Endothelial cell of umbilical vein (primary cell): ENCODE results near the gene DTX4. TPM values are rescaled to one million over a fixed set of nuclear protein-coding genes. Genes with fewer than 3 reads are reported as not detected.

ENCODE experiments used
- BruUV-seq: library from RNA; stranded (reverse); fragments of 400-500 nt; replicated peaks from 2 replicates; lab custom pipeline; 2021; lab: Mats Ljungman, UMichigan
- CTCF ChIA-PET: fragments of 300-600, 350-600 bp; sonication (Branson Sonifier 250); formaldehyde crosslinking; loops from one replicate; lab custom pipeline; 2021; ENCODE audit warnings: antibody characterized with exemption, inconsistent platforms; lab: Charles Lee
- POLR2A ChIA-PET: fragments of 300-600, 350-600 bp; sonication (Branson Sonifier 250); formaldehyde crosslinking; loops from one replicate; lab custom pipeline; 2021; ENCODE audit warnings: antibody characterized with exemption, inconsistent platforms; lab: Charles Lee
- DNase-seq: peaks from one replicate; pipeline ENCODE4 v3.0.0-alpha.2; 2011; ENCODE audit warnings: low read depth, low spot score
- FAIRE-seq: peaks from 2 replicates; lab custom pipeline; 2011; peaks lifted over from hg19 to GRCh38; lab: Jason Lieb, UNC
- H2AFZ ChIP-seq: 2 replicates; pipeline ENCODE4 v1.6.0; 2012; ENCODE audit warnings: low read depth, low read length, control low read depth, inconsistent platforms
- H3K27ac ChIP-seq: 2 replicates; pipeline ENCODE4 v1.5.1; 2011; ENCODE audit warnings: low read depth, mild to moderate bottlenecking, control low read depth, low read length, moderate library complexity; ENCODE audit not compliant: insufficient read depth
- H3K27me3 ChIP-seq, 2 experiments: 2 replicates each; pipeline versions ENCODE4 v1.6.0 to v1.6.1; 2011; ENCODE audit warnings: low read length in 2 of 2, mixed read lengths in 1 of 2; ENCODE audit not compliant: control insufficient read depth in 2 of 2, insufficient read depth in 2 of 2
- H3K36me3 ChIP-seq, 2 experiments: 2 replicates in 1 of 2; 3 replicates in 1 of 2; pipeline ENCODE4 v1.5.1; 2011; ENCODE audit warnings: low read length in 2 of 2, mild to moderate bottlenecking in 1 of 2, moderate library complexity in 1 of 2; ENCODE audit not compliant: control insufficient read depth in 2 of 2, insufficient read depth in 2 of 2; ENCODE audit errors: extremely low read depth in 1 of 2
- H3K4me1 ChIP-seq: 3 replicates; pipeline ENCODE4 v1.5.1; 2011; ENCODE audit warnings: mild to moderate bottlenecking, low read length; ENCODE audit not compliant: control insufficient read depth, insufficient read depth; ENCODE audit errors: extremely low read depth
- H3K4me2 ChIP-seq: 2 replicates; pipeline ENCODE4 v1.6.1; 2011; ENCODE audit warnings: low read length, control low read depth, mixed read lengths; ENCODE audit not compliant: insufficient read depth
- H3K4me3 ChIP-seq, 3 experiments: fragments of 200-600 bp in 1 of 3; sonication (generic), shearing (Covaris generic) in 1 of 3; replicated peaks in 1 of 3; 2 replicates each; pipeline ENCODE4 v1.5.1; 2011 to 2016; ENCODE audit warnings: control low read depth in 3 of 3, low read length in 3 of 3, mild to moderate bottlenecking in 2 of 3, inconsistent platforms in 1 of 3, low read depth in 1 of 3, moderate library complexity in 1 of 3; ENCODE audit not compliant: insufficient read depth in 1 of 3
- H3K79me2 ChIP-seq: 2 replicates; pipeline ENCODE4 v1.6.0; 2012; ENCODE audit warnings: low read length, inconsistent platforms; ENCODE audit not compliant: control insufficient read depth, insufficient read depth
- H3K9ac ChIP-seq: replicated peaks from 2 replicates; pipeline ENCODE3; 2011; ENCODE audit warnings: low read length, control low read depth; ENCODE audit not compliant: insufficient read depth; ENCODE audit errors: extremely low read depth
- H3K9me1 ChIP-seq: replicated peaks from 3 replicates; pipeline ENCODE4 v1.6.0; 2011; ENCODE audit warnings: mild to moderate bottlenecking, low read length; ENCODE audit not compliant: control insufficient read depth, insufficient read depth; ENCODE audit errors: extremely low read depth
- H3K9me3 ChIP-seq: replicated peaks from 2 replicates; pipeline ENCODE4 v1.5.1; 2012; ENCODE audit warnings: low read length, inconsistent platforms; ENCODE audit not compliant: control insufficient read depth, insufficient read depth
- H4K20me1 ChIP-seq: replicated peaks from 2 replicates; pipeline ENCODE3; 2011; ENCODE audit warnings: mild to moderate bottlenecking, low read length; ENCODE audit not compliant: control insufficient read depth, insufficient read depth; ENCODE audit errors: extremely low read depth
- CTCF ChIP-seq, 2 donors: IDR thresholded peaks; 1 replicate in 1 of 2; 2 replicates in 1 of 2; pipeline ENCODE4 v1.5.1; 2011; ENCODE audit warnings: low read length in 2 of 2, mild to moderate bottlenecking in 2 of 2, moderate library complexity in 2 of 2, control low read depth in 1 of 2, inconsistent platforms in 1 of 2, low read depth in 1 of 2; ENCODE audit not compliant: insufficient read depth in 1 of 2; ENCODE audit errors: extremely low read depth in 1 of 2
- EZH2 ChIP-seq: IDR thresholded peaks from 2 replicates; pipeline ENCODE4 v1.6.1; 2012; ENCODE audit warnings: borderline replicate concordance, low read depth, mild to moderate bottlenecking, moderate library complexity, low read length, inconsistent platforms; ENCODE audit not compliant: severe bottlenecking
- FOS ChIP-seq: IDR thresholded peaks from 2 replicates; pipeline ENCODE4 v1.6.1; 2011; ENCODE audit warnings: mild to moderate bottlenecking, low read length, moderate library complexity, borderline replicate concordance; ENCODE audit not compliant: insufficient read depth
- GATA2 ChIP-seq: IDR thresholded peaks from 2 replicates; pipeline ENCODE4 v1.7.0; 2011; ENCODE audit warnings: low read depth, mild to moderate bottlenecking, moderate library complexity, mixed read lengths, low read length; ENCODE audit not compliant: insufficient read length, insufficient read depth
- JUN ChIP-seq: IDR thresholded peaks from 2 replicates; pipeline ENCODE4 v1.6.1; 2011; ENCODE audit warnings: borderline replicate concordance, low read depth; ENCODE audit not compliant: insufficient read length, insufficient read depth
- MYC ChIP-seq: IDR thresholded peaks from one replicate; pipeline ENCODE4 v1.6.1; 2011; ENCODE audit warnings: mild to moderate bottlenecking, low read depth, low read length
- POLR2A ChIP-seq: IDR thresholded peaks from 2 replicates; pipeline ENCODE4 v1.6.1; 2012; ENCODE audit warnings: low read depth, mild to moderate bottlenecking, control low read depth, low read length
- POLR2AphosphoS5 ChIP-seq: IDR thresholded peaks from 2 replicates; pipeline ENCODE4 v1.6.1; 2012; ENCODE audit warnings: low read depth, mild to moderate bottlenecking, control low read depth, low read length, moderate library complexity; ENCODE audit not compliant: insufficient read depth
- dilution Hi-C: fragments of 300-500 bp; cut with MboI; formaldehyde crosslinking; loops from one replicate; pipeline ENCODE4 v1.15.0; 2019; ENCODE audit warnings: low sequenced_read_pairs; ENCODE audit not compliant: extremely low pct_ligation_motif_present
- intact Hi-C: fragments of 100-400 bp; cut with micrococcal nuclease; formaldehyde crosslinking; loops from one replicate; pipeline ENCODE4 v1.10.0; 2022
- polyA plus RNA-seq, 4 experiments: library from polyadenylated mRNA; depleted of rRNA in 3 of 4; stranded (reverse) in 3 of 4; unstranded in 1 of 4; fragments of >200 nt; gene quantifications; 2 replicates each; pipeline versions ENCODE4 v1.2.1 to v1.2.3, GENCODE V29; 2011 to 2012; ENCODE audit warnings: missing spikeins in 1 of 4
- total RNA-seq: library from RNA; stranded (reverse); gene quantifications from 2 replicates; pipeline ENCODE4 v1.2.3, GENCODE V29; 2021
- TF ChIP-seq, protein P1 (sequence below): IDR thresholded peaks from 2 replicates; pipeline ENCODE4 v1.6.1; 2011; ENCODE audit not compliant: insufficient read depth, insufficient read length

DTX4 gene
- total and polyA plus RNA-seq, 2 donors (not counting 3 experiments of a cell fraction or from before 2014, with no cell fraction given): 0.08 to 0.91 TPM

- dilution Hi-C loops (no loop called here), intact Hi-C loops (no loop called here)
- Histone ChIP-seq H4K20me1 (no peaks in the 10 kb centered on the region), H3K27ac (no peak overlapping the region), H3K4me3 (no peak overlapping the region), H3K36me3 (no peaks in the 10 kb centered on the region), H3K79me2 (no peaks in the 10 kb centered on the region), H3K27me3 (peaks cover 0 to 3% of the 10 kb centered on the region in 2 experiments), H2AFZ (no peak overlapping the region), H3K9ac (no peak overlapping the region), H3K9me3 (no peaks in the 10 kb centered on the region), H3K9me1 (no peaks in the 10 kb centered on the region), H3K4me1 (no peaks in the 10 kb centered on the region), H3K4me2 (no peak overlapping the region)
- ChIA-PET POLR2A (no interaction called here), CTCF (interaction anchor here (7.5 kb wide), 1 partner anchor 30 kb away, joined by 143 read pairs; the partner anchor contains the start of gene DTX4)
- DNase-seq: no peak
- no TSS peak for BruUV-seq
- TF ChIP-seq POLR2A (no peak), FOS (no peak), POLR2AphosphoS5 (no peak), JUN (no peak), GATA2 (no peak), CTCF (IDR thresholded peaks at IDR 0.05; ENCODE audit: extremely low read depth in 1 of 2, insufficient read depth in 1 of 2, low read depth in 1 of 2, low read length in 2 of 2) (no peak), EZH2 (no peak), MYC (no peak)
- TF ChIP-seq, protein P1, sequence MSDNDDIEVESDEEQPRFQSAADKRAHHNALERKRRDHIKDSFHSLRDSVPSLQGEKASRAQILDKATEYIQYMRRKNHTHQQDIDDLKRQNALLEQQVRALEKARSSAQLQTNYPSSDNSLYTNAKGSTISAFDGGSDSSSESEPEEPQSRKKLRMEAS: no peak
- FAIRE-seq: no peak
These were observed 28.5 kb downstream of the DTX4 start for GRCh38 chr11:59200423-59200746.
